Endothelial cell of umbilical vein (primary cell): ENCODE results near the gene CMTM7.

ENCODE experiments used
- MYC ChIP-seq: IDR thresholded peaks from one replicate; pipeline ENCODE4 v1.6.1; 2011; ENCODE audit warnings: mild to moderate bottlenecking, low read depth, low read length
- POLR2A ChIP-seq: IDR thresholded peaks from 2 replicates; pipeline ENCODE4 v1.6.1; 2012; ENCODE audit warnings: low read depth, mild to moderate bottlenecking, control low read depth, low read length
- POLR2AphosphoS5 ChIP-seq: IDR thresholded peaks from 2 replicates; pipeline ENCODE4 v1.6.1; 2012; ENCODE audit warnings: low read depth, mild to moderate bottlenecking, control low read depth, low read length, moderate library complexity; ENCODE audit not compliant: insufficient read depth
- TF ChIP-seq, protein P1 (sequence below), 2 donors: IDR thresholded peaks; 1 replicate in 1 of 2; 2 replicates in 1 of 2; pipeline ENCODE4 v1.5.1; 2011; ENCODE audit warnings: low read length in 2 of 2, mild to moderate bottlenecking in 2 of 2, moderate library complexity in 2 of 2, control low read depth in 1 of 2, inconsistent platforms in 1 of 2, low read depth in 1 of 2; ENCODE audit not compliant: insufficient read depth in 1 of 2; ENCODE audit errors: extremely low read depth in 1 of 2

DNA sequence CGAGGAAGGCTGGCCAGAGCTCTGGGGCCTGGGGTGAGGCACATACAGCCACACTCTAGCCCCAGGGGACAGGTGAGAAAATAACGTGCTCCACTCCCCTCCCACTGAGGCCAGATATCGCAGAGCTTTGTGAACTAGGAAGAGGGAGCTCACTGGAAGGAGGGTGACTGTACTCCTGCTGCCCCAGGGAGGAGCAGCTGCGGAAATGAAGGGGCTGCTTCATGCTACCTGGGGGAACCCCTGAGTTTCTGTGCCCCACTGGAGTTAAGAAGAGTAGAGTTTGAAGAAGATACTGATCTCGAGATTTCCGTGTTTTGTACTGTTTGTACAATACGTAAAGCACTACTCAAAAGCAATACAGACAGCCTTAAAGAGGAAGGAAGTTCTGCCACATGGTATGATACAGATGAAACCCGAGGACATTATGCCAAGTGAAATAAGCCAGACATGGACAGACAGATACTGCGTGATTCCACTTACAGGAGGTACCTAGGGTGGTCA lies 66.4 kb downstream of the CMTM7 start:
- TF ChIP-seq, protein P1, sequence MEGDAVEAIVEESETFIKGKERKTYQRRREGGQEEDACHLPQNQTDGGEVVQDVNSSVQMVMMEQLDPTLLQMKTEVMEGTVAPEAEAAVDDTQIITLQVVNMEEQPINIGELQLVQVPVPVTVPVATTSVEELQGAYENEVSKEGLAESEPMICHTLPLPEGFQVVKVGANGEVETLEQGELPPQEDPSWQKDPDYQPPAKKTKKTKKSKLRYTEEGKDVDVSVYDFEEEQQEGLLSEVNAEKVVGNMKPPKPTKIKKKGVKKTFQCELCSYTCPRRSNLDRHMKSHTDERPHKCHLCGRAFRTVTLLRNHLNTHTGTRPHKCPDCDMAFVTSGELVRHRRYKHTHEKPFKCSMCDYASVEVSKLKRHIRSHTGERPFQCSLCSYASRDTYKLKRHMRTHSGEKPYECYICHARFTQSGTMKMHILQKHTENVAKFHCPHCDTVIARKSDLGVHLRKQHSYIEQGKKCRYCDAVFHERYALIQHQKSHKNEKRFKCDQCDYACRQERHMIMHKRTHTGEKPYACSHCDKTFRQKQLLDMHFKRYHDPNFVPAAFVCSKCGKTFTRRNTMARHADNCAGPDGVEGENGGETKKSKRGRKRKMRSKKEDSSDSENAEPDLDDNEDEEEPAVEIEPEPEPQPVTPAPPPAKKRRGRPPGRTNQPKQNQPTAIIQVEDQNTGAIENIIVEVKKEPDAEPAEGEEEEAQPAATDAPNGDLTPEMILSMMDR (IDR thresholded peaks at IDR 0.05; ENCODE audit: extremely low read depth in 1 of 2, insufficient read depth in 1 of 2, low read depth in 1 of 2, low read length in 2 of 2), result no peak
- no peak for TF ChIP-seq MYC
- peak; percentile 24 for TF ChIP-seq POLR2AphosphoS5
- TF ChIP-seq POLR2A, result no peak
